ENCODE results near the gene GPR3. TPM values are rescaled to one million over a fixed set of nuclear protein-coding genes. Genes with fewer than 3 reads are reported as not detected.
"Not testable (repeated sequence)": the region's sequence is repeated elsewhere in the genome, so short reads cannot be mapped to it uniquely, and the experiment has no call there.

The GPR3 gene
- total RNA-seq, 1 donor from 2014 or later, result 0.86 TPM

GRCh38 chr1:27403931-27404330, 11.5 kb downstream of the GPR3 start:
- H3K9me3 ChIP-seq (ENCODE audit: insufficient read depth, low read depth, low read length), result no peaks in the 10 kb centered on the region
- no peak overlapping the region for H3K27ac Mint-ChIP-seq (ENCODE audit: unreplicated experiment)
- no peaks in the 10 kb centered on the region for H3K27me3 Mint-ChIP-seq (ENCODE audit: low read depth, unreplicated experiment)
- DNase-seq (ENCODE audit: low read depth), result no peak
- no peak overlapping the region for H3K9ac ChIP-seq (ENCODE audit: low read length)
- no peak overlapping the region for H2AFZ ChIP-seq (ENCODE audit: low read depth, low read length)
- H3K4me1 Mint-ChIP-seq (ENCODE audit: low read depth, unreplicated experiment), result peaks cover 22% of the 10 kb centered on the region
- H3K4me3 Mint-ChIP-seq (ENCODE audit: unreplicated experiment), result no peak overlapping the region
- H4K20me1 ChIP-seq (ENCODE audit: insufficient read depth, low read length), result no peaks in the 10 kb centered on the region
- H3K9me3 Mint-ChIP-seq (ENCODE audit: unreplicated experiment), result no peaks in the 10 kb centered on the region
- H3K4me1 ChIP-seq (ENCODE audit: insufficient read depth, low read length), result peaks cover 28% of the 10 kb centered on the region
- no peaks in the 10 kb centered on the region for H3K36me3 ChIP-seq (ENCODE audit: insufficient read depth, low read length)
- peaks cover 12% of the 10 kb centered on the region for H3K36me3 Mint-ChIP-seq (ENCODE audit: low read depth, unreplicated experiment)
- no peak overlapping the region for H3K4me3 ChIP-seq (ENCODE audit: insufficient read depth, low read depth, low read length)
- H3K27me3 ChIP-seq (ENCODE audit: insufficient read depth, low read length), result no peaks in the 10 kb centered on the region
- H3K79me2 ChIP-seq (ENCODE audit: insufficient read depth, low read length), result no peaks in the 10 kb centered on the region
- no peak for FAIRE-seq
- TF ChIP-seq, protein P1, sequence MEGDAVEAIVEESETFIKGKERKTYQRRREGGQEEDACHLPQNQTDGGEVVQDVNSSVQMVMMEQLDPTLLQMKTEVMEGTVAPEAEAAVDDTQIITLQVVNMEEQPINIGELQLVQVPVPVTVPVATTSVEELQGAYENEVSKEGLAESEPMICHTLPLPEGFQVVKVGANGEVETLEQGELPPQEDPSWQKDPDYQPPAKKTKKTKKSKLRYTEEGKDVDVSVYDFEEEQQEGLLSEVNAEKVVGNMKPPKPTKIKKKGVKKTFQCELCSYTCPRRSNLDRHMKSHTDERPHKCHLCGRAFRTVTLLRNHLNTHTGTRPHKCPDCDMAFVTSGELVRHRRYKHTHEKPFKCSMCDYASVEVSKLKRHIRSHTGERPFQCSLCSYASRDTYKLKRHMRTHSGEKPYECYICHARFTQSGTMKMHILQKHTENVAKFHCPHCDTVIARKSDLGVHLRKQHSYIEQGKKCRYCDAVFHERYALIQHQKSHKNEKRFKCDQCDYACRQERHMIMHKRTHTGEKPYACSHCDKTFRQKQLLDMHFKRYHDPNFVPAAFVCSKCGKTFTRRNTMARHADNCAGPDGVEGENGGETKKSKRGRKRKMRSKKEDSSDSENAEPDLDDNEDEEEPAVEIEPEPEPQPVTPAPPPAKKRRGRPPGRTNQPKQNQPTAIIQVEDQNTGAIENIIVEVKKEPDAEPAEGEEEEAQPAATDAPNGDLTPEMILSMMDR (IDR thresholded peaks at IDR 0.05; ENCODE audit: insufficient read depth, low read depth, low read length), result no peak
- no peak for TF ChIP-seq EZH2 (IDR thresholded peaks at IDR 0.05; ENCODE audit: insufficient read depth, low read length)
- peak overlapping the region; percentile 20 for H3K4me2 ChIP-seq (ENCODE audit: low read length)
- H3K27ac ChIP-seq (ENCODE audit: low read depth, low read length), result no peak overlapping the region

GRCh38 chr1:27405074-27405473, 12.7 kb downstream of the GPR3 start:
- Histone ChIP-seq H3K27me3 (ENCODE audit: insufficient read depth, low read length) (no peaks in the 10 kb centered on the region), H3K4me3 (ENCODE audit: insufficient read depth, low read depth, low read length) (no peak overlapping the region), H3K9ac (ENCODE audit: low read length) (no peak overlapping the region), H3K9me3 (ENCODE audit: insufficient read depth, low read depth, low read length) (no peaks in the 10 kb centered on the region), H3K79me2 (ENCODE audit: insufficient read depth, low read length) (no peaks in the 10 kb centered on the region), H4K20me1 (ENCODE audit: insufficient read depth, low read length) (no peaks in the 10 kb centered on the region), H2AFZ (ENCODE audit: low read depth, low read length) (no peak overlapping the region), H3K27ac (ENCODE audit: low read depth, low read length) (no peak overlapping the region), H3K36me3 (ENCODE audit: insufficient read depth, low read length) (peaks cover 2% of the 10 kb centered on the region), H3K4me1 (ENCODE audit: insufficient read depth, low read length) (peaks cover 28% of the 10 kb centered on the region), H3K4me2 (ENCODE audit: low read length) (no peak overlapping the region)
- H3K27me3 Mint-ChIP-seq (ENCODE audit: low read depth, unreplicated experiment), result no peaks in the 10 kb centered on the region
- TF ChIP-seq EZH2 (IDR thresholded peaks at IDR 0.05; ENCODE audit: insufficient read depth, low read length), result no peak
- peaks cover 22% of the 10 kb centered on the region for H3K4me1 Mint-ChIP-seq (ENCODE audit: low read depth, unreplicated experiment)
- peak overlapping the region; percentile 72 for H3K27ac Mint-ChIP-seq (ENCODE audit: unreplicated experiment)
- H3K4me3 Mint-ChIP-seq (ENCODE audit: unreplicated experiment), result no peak overlapping the region
- FAIRE-seq, result no peak
- peaks cover 12% of the 10 kb centered on the region for H3K36me3 Mint-ChIP-seq (ENCODE audit: low read depth, unreplicated experiment)
- H3K9me3 Mint-ChIP-seq (ENCODE audit: unreplicated experiment), result no peaks in the 10 kb centered on the region
- DNase-seq (ENCODE audit: low read depth), result peak; percentile 80

- not testable (repeated sequence) for H3K36me3 ChIP-seq (ENCODE audit: insufficient read depth, low read length); H3K27me3 Mint-ChIP-seq (ENCODE audit: low read depth, unreplicated experiment); H3K27ac ChIP-seq (ENCODE audit: low read depth, low read length); H3K9ac ChIP-seq (ENCODE audit: low read length); H3K79me2 ChIP-seq (ENCODE audit: insufficient read depth, low read length); H3K4me3 ChIP-seq (ENCODE audit: insufficient read depth, low read depth, low read length); H2AFZ ChIP-seq (ENCODE audit: low read depth, low read length); H3K9me3 Mint-ChIP-seq (ENCODE audit: unreplicated experiment); H3K27me3 ChIP-seq (ENCODE audit: insufficient read depth, low read length); FAIRE-seq; H3K4me2 ChIP-seq (ENCODE audit: low read length); H4K20me1 ChIP-seq (ENCODE audit: insufficient read depth, low read length); H3K9me3 ChIP-seq (ENCODE audit: insufficient read depth, low read depth, low read length); DNase-seq (ENCODE audit: low read depth)
- peak overlapping the region; percentile 23 for H3K4me3 Mint-ChIP-seq (ENCODE audit: unreplicated experiment)
- peaks cover 14% of the 10 kb centered on the region for H3K36me3 Mint-ChIP-seq (ENCODE audit: low read depth, unreplicated experiment)
- H3K4me1 ChIP-seq (ENCODE audit: insufficient read depth, low read length), result peaks cover 28% of the 10 kb centered on the region
- peak overlapping the region; percentile 69 for H3K27ac Mint-ChIP-seq (ENCODE audit: unreplicated experiment)
- H3K4me1 Mint-ChIP-seq (ENCODE audit: low read depth, unreplicated experiment), result peaks cover 17% of the 10 kb centered on the region
These were observed 13.4 kb downstream of the GPR3 start for GRCh38 chr1:27405598-27406361.
